ENCODE results near the gene DLK1. TPM values are rescaled to one million over a fixed set of nuclear protein-coding genes. Genes with fewer than 3 reads are reported as not detected.

DLK1 gene
- total and polyA plus RNA-seq, 2 of the 4 experiments (the other 2 are of a cell fraction), result under 0.01 to 0.07 TPM

DNA sequence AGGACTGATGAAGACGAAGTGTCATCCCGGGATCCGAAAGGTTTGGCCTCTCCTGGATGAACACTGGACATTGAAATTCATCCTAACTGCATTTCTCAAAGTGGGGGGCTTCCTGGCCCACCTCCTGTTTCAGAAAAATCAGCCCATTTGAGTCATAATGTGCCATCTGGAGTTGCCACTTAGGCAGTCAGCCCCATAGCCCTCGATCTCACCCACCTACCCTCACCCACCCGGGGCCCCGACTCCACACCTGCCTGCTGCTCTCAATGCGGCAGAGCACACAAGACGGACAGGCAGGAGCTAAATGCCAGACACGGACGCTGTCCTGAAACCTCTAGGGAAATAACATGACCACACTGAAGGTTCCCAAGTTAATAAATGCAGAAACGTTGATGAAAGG lies 12.6 kb downstream of the DLK1 start:
- Histone ChIP-seq H4K8ac (ENCODE audit: low read depth in 2 of 2, low read length in 2 of 2) (no peak overlapping the region), H4K20me1 (ENCODE audit: insufficient read depth, low read length) (no peaks in the 10 kb centered on the region), H2BK20ac (ENCODE audit: low read depth, low read length) (no peak overlapping the region), H2AFZ (replicated peaks; ENCODE audit: low read length, poor library complexity) (no peak overlapping the region), H3K4me1 (ENCODE audit: control insufficient read depth, insufficient read depth, low read length) (no peaks in the 10 kb centered on the region), H2AK9ac (replicated peaks; ENCODE audit: low read depth, low read length, poor library complexity) (no peak overlapping the region), H4K91ac (ENCODE audit: insufficient read depth, low read depth, low read length) (no peak overlapping the region), H3K14ac (replicated peaks; ENCODE audit: low read depth, low read length) (no peak overlapping the region), H2BK5ac (ENCODE audit: low read depth, low read length, poor library complexity, severe bottlenecking) (no peak overlapping the region), H3K79me1 (ENCODE audit: low read depth in 1 of 2, low read length in 2 of 2) (no peaks in the 10 kb centered on the region), H2BK15ac (ENCODE audit: low read depth, low read length) (no peak overlapping the region), H3K18ac (ENCODE audit: low read depth, low read length) (no peak overlapping the region), H2AK5ac (ENCODE audit: low read depth, low read length) (no peak overlapping the region), H3K4me3 (ENCODE audit: insufficient read depth, low read depth, low read length) (no peak overlapping the region), H3K9me3 (ENCODE audit: control insufficient read depth, insufficient read depth, low read length) (peaks cover 2% of the 10 kb centered on the region; the same call in 1 of the 2 replicates), H3K4me2 (ENCODE audit: low read depth, low read length) (no peak overlapping the region), H2BK120ac (ENCODE audit: low read depth, low read length) (no peak overlapping the region), H3K27ac (ENCODE audit: insufficient read depth, low read length) (no peak overlapping the region), H3K9me1 (ENCODE audit: insufficient read depth, low read length) (no peaks in the 10 kb centered on the region), H3K36me3 (ENCODE audit: control insufficient read depth, insufficient read depth, low read length) (no peaks in the 10 kb centered on the region), H3K23ac (ENCODE audit: low read depth, low read length) (no peak overlapping the region), H3K27me3 (ENCODE audit: control insufficient read depth, insufficient read depth, low read length) (peaks cover 27% of the 10 kb centered on the region), H3K9ac (ENCODE audit: low read depth, low read length) (no peak overlapping the region), H4K5ac (ENCODE audit: low read depth, low read length) (no peak overlapping the region), H3K56ac (ENCODE audit: extremely low read depth, insufficient read depth, low read length) (no peak overlapping the region), H3K4ac (ENCODE audit: low read depth, low read length) (no peak overlapping the region)
- BruUV-seq (replicated peaks), result no TSS peak
- CTCF ChIA-PET, result no interaction called here
- TF ChIP-seq RFX5 (IDR thresholded peaks at IDR 0.05; ENCODE audit: low read depth, low read length) (no peak), RCOR1 (IDR thresholded peaks at IDR 0.05; ENCODE audit: insufficient replicate concordance, low read length) (no peak)
- TF ChIP-seq, protein P1, sequence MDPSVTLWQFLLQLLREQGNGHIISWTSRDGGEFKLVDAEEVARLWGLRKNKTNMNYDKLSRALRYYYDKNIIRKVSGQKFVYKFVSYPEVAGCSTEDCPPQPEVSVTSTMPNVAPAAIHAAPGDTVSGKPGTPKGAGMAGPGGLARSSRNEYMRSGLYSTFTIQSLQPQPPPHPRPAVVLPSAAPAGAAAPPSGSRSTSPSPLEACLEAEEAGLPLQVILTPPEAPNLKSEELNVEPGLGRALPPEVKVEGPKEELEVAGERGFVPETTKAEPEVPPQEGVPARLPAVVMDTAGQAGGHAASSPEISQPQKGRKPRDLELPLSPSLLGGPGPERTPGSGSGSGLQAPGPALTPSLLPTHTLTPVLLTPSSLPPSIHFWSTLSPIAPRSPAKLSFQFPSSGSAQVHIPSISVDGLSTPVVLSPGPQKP (IDR thresholded peaks at IDR 0.05; ENCODE audit: borderline replicate concordance, low read depth, low read length), result no peak
- no peak for DNase-seq
- POLR2A ChIA-PET (ENCODE audit: unreplicated experiment), result no interaction called here
- in situ Hi-C loops (cut with MboI; ENCODE audit: low sequenced_read_pairs) (no loop called here), dilution Hi-C loops (cut with HindIII; ENCODE audit: low sequenced_read_pairs, unreplicated experiment) (no loop called here), intact Hi-C loops (cut with micrococcal nuclease) (no loop called here)
- WGBS, 2 experiments (ENCODE audit: extremely low coverage in 2 of 2, insufficient read length in 1 of 2), result 81% methylated on average over 4 of the region's 11 CpGs; no CpG with 5 or more reads in 1 of the 2 experiments
- no peak for ATAC-seq (ENCODE audit: low read depth)
